ENCODE data around the gene UBR2.
A peak's percentile ranks its signal among the peaks of the same experiment; 100 is the strongest.
"Not testable (repeated sequence)": the region's sequence is repeated elsewhere in the genome, so short reads cannot be mapped to it uniquely, and the experiment has no call there.

UBR2 gene

GRCh38 chr6:42702786-42703185 is 139.0 kb downstream of the UBR2 start:
- not testable (repeated sequence) for H3K9me3 ChIP-seq (ENCODE audit: control insufficient read depth, low read length); H3K36me3 ChIP-seq (ENCODE audit: control insufficient read depth, insufficient read depth, low read length); H3K4me1 ChIP-seq (ENCODE audit: control insufficient read depth, insufficient read depth, low read length); H3K27ac ChIP-seq (ENCODE audit: insufficient read depth, low read depth, low read length, poor library complexity, severe bottlenecking); H3K27me3 ChIP-seq (ENCODE audit: control insufficient read depth, insufficient read depth, low read length, poor library complexity, severe bottlenecking); H3K4me3 ChIP-seq (ENCODE audit: insufficient read depth, low read depth, low read length)
- WGBS, 2 experiments, result 89 to 94% methylated on average over 3 of the region's 3 CpGs

GRCh38 chr6:42704251-42704936 is 140.6 kb downstream of the UBR2 start:
- Histone ChIP-seq H3K4me1 (ENCODE audit: control insufficient read depth, insufficient read depth, low read length) (no peaks in the 10 kb centered on the region), H3K27ac (ENCODE audit: insufficient read depth, low read depth, low read length, poor library complexity, severe bottlenecking) (no peak overlapping the region), H3K27me3 (ENCODE audit: control insufficient read depth, insufficient read depth, low read length, poor library complexity, severe bottlenecking) (no peaks in the 10 kb centered on the region), H3K4me3 (ENCODE audit: insufficient read depth, low read depth, low read length) (no peak overlapping the region), H3K9me3 (ENCODE audit: control insufficient read depth, low read length) (no peaks in the 10 kb centered on the region), H3K36me3 (ENCODE audit: control insufficient read depth, insufficient read depth, low read length) (no peaks in the 10 kb centered on the region)
- WGBS, 2 experiments, result 73% methylated on average over 23 to 24 of the region's 24 CpGs

- Histone ChIP-seq H3K4me3 (ENCODE audit: insufficient read depth, low read depth, low read length) (no peak overlapping the region), H3K4me1 (ENCODE audit: control insufficient read depth, insufficient read depth, low read length) (no peaks in the 10 kb centered on the region), H3K9me3 (ENCODE audit: control insufficient read depth, low read length) (no peaks in the 10 kb centered on the region), H3K27me3 (ENCODE audit: control insufficient read depth, insufficient read depth, low read length, poor library complexity, severe bottlenecking) (no peaks in the 10 kb centered on the region), H3K36me3 (ENCODE audit: control insufficient read depth, insufficient read depth, low read length) (no peaks in the 10 kb centered on the region), H3K27ac (ENCODE audit: insufficient read depth, low read depth, low read length, poor library complexity, severe bottlenecking) (no peak overlapping the region)
- WGBS, 2 experiments, result 88 to 89% methylated on average over 3 to 4 of the region's 4 CpGs
Observed at GRCh38 chr6:42704937-42705374, 141.1 kb downstream of the UBR2 start.

- Histone ChIP-seq H3K9me3 (ENCODE audit: control insufficient read depth, low read length) (no peaks in the 10 kb centered on the region), H3K27me3 (ENCODE audit: control insufficient read depth, insufficient read depth, low read length, poor library complexity, severe bottlenecking) (no peaks in the 10 kb centered on the region), H3K4me1 (ENCODE audit: control insufficient read depth, insufficient read depth, low read length) (peaks cover 6% of the 10 kb centered on the region), H3K36me3 (ENCODE audit: control insufficient read depth, insufficient read depth, low read length) (no peaks in the 10 kb centered on the region), H3K4me3 (ENCODE audit: insufficient read depth, low read depth, low read length) (no peak overlapping the region), H3K27ac (ENCODE audit: insufficient read depth, low read depth, low read length, poor library complexity, severe bottlenecking) (no peak overlapping the region)
- 95% methylated on average over 7 of the region's 7 CpGs for WGBS, 2 experiments
Observed at GRCh38 chr6:42707595-42707994, 143.8 kb downstream of the UBR2 start.

- H3K36me3 ChIP-seq (ENCODE audit: control insufficient read depth, insufficient read depth, low read length), result no peaks in the 10 kb centered on the region
- H3K4me3 ChIP-seq (ENCODE audit: insufficient read depth, low read depth, low read length), result no peak overlapping the region
Observed at GRCh38 chr6:42708096-42708495, 144.3 kb downstream of the UBR2 start.

GRCh38 chr6:42709871-42710270 is 146.0 kb downstream of the UBR2 start:
- Histone ChIP-seq H3K4me1 (ENCODE audit: control insufficient read depth, insufficient read depth, low read length) (peaks cover 6% of the 10 kb centered on the region), H3K4me3 (ENCODE audit: insufficient read depth, low read depth, low read length) (no peak overlapping the region), H3K36me3 (ENCODE audit: control insufficient read depth, insufficient read depth, low read length) (no peaks in the 10 kb centered on the region), H3K27me3 (ENCODE audit: control insufficient read depth, insufficient read depth, low read length, poor library complexity, severe bottlenecking) (no peaks in the 10 kb centered on the region), H3K9me3 (ENCODE audit: control insufficient read depth, low read length) (no peaks in the 10 kb centered on the region), H3K27ac (ENCODE audit: insufficient read depth, low read depth, low read length, poor library complexity, severe bottlenecking) (peak overlapping the region; percentile 28)
- 91 to 94% methylated on average over 6 of the region's 6 CpGs for WGBS, 2 experiments

More at GRCh38 chr6:42708096-42708495, 144.3 kb downstream of the UBR2 start:
- Histone ChIP-seq H3K27ac (ENCODE audit: insufficient read depth, low read depth, low read length, poor library complexity, severe bottlenecking) (no peak overlapping the region), H3K4me1 (ENCODE audit: control insufficient read depth, insufficient read depth, low read length) (peaks cover 6% of the 10 kb centered on the region), H3K27me3 (ENCODE audit: control insufficient read depth, insufficient read depth, low read length, poor library complexity, severe bottlenecking) (no peaks in the 10 kb centered on the region), H3K9me3 (ENCODE audit: control insufficient read depth, low read length) (no peaks in the 10 kb centered on the region)
- 92 to 94% methylated on average over 11 of the region's 11 CpGs for WGBS, 2 experiments

GRCh38 chr6:42710316-42710715 is 146.5 kb downstream of the UBR2 start:
- no peaks in the 10 kb centered on the region for H3K27me3 ChIP-seq (ENCODE audit: control insufficient read depth, insufficient read depth, low read length, poor library complexity, severe bottlenecking)
- WGBS, 2 experiments, result 21 to 25% methylated on average over 9 of the region's 9 CpGs
- H3K4me1 ChIP-seq (ENCODE audit: control insufficient read depth, insufficient read depth, low read length), result peaks cover 6% of the 10 kb centered on the region
- H3K36me3 ChIP-seq (ENCODE audit: control insufficient read depth, insufficient read depth, low read length), result no peaks in the 10 kb centered on the region
- H3K27ac ChIP-seq (ENCODE audit: insufficient read depth, low read depth, low read length, poor library complexity, severe bottlenecking), result peak overlapping the region; percentile 28
- no peak overlapping the region for H3K4me3 ChIP-seq (ENCODE audit: insufficient read depth, low read depth, low read length)
- no peaks in the 10 kb centered on the region for H3K9me3 ChIP-seq (ENCODE audit: control insufficient read depth, low read length)

- H3K4me1 ChIP-seq (ENCODE audit: control insufficient read depth, insufficient read depth, low read length), result peaks cover 6% of the 10 kb centered on the region
- H3K9me3 ChIP-seq (ENCODE audit: control insufficient read depth, low read length), result no peaks in the 10 kb centered on the region
- 96 to 97% methylated on average over 5 of the region's 5 CpGs for WGBS, 2 experiments
- no peaks in the 10 kb centered on the region for H3K27me3 ChIP-seq (ENCODE audit: control insufficient read depth, insufficient read depth, low read length, poor library complexity, severe bottlenecking)
- no peaks in the 10 kb centered on the region for H3K36me3 ChIP-seq (ENCODE audit: control insufficient read depth, insufficient read depth, low read length)
- H3K4me3 ChIP-seq (ENCODE audit: insufficient read depth, low read depth, low read length), result no peak overlapping the region
- no peak overlapping the region for H3K27ac ChIP-seq (ENCODE audit: insufficient read depth, low read depth, low read length, poor library complexity, severe bottlenecking)
Observed at GRCh38 chr6:42711930-42712329, 148.1 kb downstream of the UBR2 start.

- peaks cover 6% of the 10 kb centered on the region for H3K4me1 ChIP-seq (ENCODE audit: control insufficient read depth, insufficient read depth, low read length)
- H3K27me3 ChIP-seq (ENCODE audit: control insufficient read depth, insufficient read depth, low read length, poor library complexity, severe bottlenecking), result no peaks in the 10 kb centered on the region
- no peaks in the 10 kb centered on the region for H3K9me3 ChIP-seq (ENCODE audit: control insufficient read depth, low read length)
- no peak overlapping the region for H3K4me3 ChIP-seq (ENCODE audit: insufficient read depth, low read depth, low read length)
- no peaks in the 10 kb centered on the region for H3K36me3 ChIP-seq (ENCODE audit: control insufficient read depth, insufficient read depth, low read length)
- H3K27ac ChIP-seq (ENCODE audit: insufficient read depth, low read depth, low read length, poor library complexity, severe bottlenecking), result no peak overlapping the region
- 93 to 94% methylated on average over 3 to 4 of the region's 4 CpGs for WGBS, 2 experiments
Observed at GRCh38 chr6:42714098-42714761, 150.4 kb downstream of the UBR2 start.

GRCh38 chr6:42715871-42716270 is 152.0 kb downstream of the UBR2 start:
- Histone ChIP-seq H3K9me3 (ENCODE audit: control insufficient read depth, low read length) (no peaks in the 10 kb centered on the region), H3K27me3 (ENCODE audit: control insufficient read depth, insufficient read depth, low read length, poor library complexity, severe bottlenecking) (no peaks in the 10 kb centered on the region), H3K36me3 (ENCODE audit: control insufficient read depth, insufficient read depth, low read length) (no peaks in the 10 kb centered on the region), H3K4me1 (ENCODE audit: control insufficient read depth, insufficient read depth, low read length) (no peaks in the 10 kb centered on the region), H3K27ac (ENCODE audit: insufficient read depth, low read depth, low read length, poor library complexity, severe bottlenecking) (no peak overlapping the region), H3K4me3 (ENCODE audit: insufficient read depth, low read depth, low read length) (no peak overlapping the region)
- WGBS, 2 experiments, result 89 to 92% methylated on average over 4 of the region's 4 CpGs

Data from ectodermal cell (in vitro differentiated cells).